Heart left ventricle (tissue), 16 donors: ENCODE measurements around the gene PSRC1. TPM values are rescaled to one million over a fixed set of nuclear protein-coding genes. Genes with fewer than 3 reads are reported as not detected.
A peak's percentile ranks its signal among the peaks of the same experiment; 100 is the strongest.

Source experiments
- ATAC-seq, 4 donors: fragments of 200-7000 bp; cut with Tn5 transposase; one replicate each; pipeline ENCODE4 v1.9.1; 2020 to 2022; ENCODE audit warnings: moderate library complexity in 4 of 4, mild to moderate bottlenecking in 3 of 4, moderate number of reproducible peaks in 1 of 4
- DNase-seq, 5 donors: peaks; one replicate each; pipeline ENCODE4 v3.0.0-alpha.2; 2020
- H3K27ac ChIP-seq, 12 donors: fragments of 200-600 bp; sonication (generic) in 4 of 12; one replicate each; pipeline versions ENCODE4 v1.5.0 to v1.8.0; 2016 to 2022; ENCODE audit warnings: mild to moderate bottlenecking in 2 of 12
- H3K27me3 ChIP-seq, 9 donors: fragments of 200-600 bp; sonication (generic) in 2 of 9; one replicate each; pipeline versions ENCODE4 v1.5.1 to v1.8.0; 2016 to 2022; ENCODE audit warnings: mild to moderate bottlenecking in 3 of 9
- H3K36me3 ChIP-seq, 9 donors: fragments of 200-600 bp; sonication (generic) in 2 of 9; one replicate each; pipeline versions ENCODE4 v1.5.0 to v1.8.0; 2018 to 2022; ENCODE audit warnings: mild to moderate bottlenecking in 2 of 9
- H3K4me1 ChIP-seq, 12 donors: fragments of 200-600 bp; sonication (generic) in 4 of 12; one replicate each; pipeline versions ENCODE4 v1.5.0 to v1.8.0; 2016 to 2022; ENCODE audit warnings: mild to moderate bottlenecking in 3 of 12
- H3K4me3 ChIP-seq, 12 donors: fragments of 200-600 bp; sonication (generic) in 4 of 12; one replicate each; pipeline versions ENCODE4 v1.5.0 to v1.8.0; 2017 to 2022; ENCODE audit warnings: mild to moderate bottlenecking in 9 of 12, moderate library complexity in 4 of 12
- H3K9me3 ChIP-seq, 12 donors: fragments of 200-600 bp; sonication (generic) in 4 of 12; one replicate each; pipeline versions ENCODE4 v1.5.0 to v1.8.0; 2016 to 2022; ENCODE audit warnings: mild to moderate bottlenecking in 1 of 12
- POLR2A ChIP-seq, 2 donors: fragments of 450-650 bp; IDR thresholded peaks; one replicate each; pipeline ENCODE4 v1.6.1; 2017; ENCODE audit warnings: antibody characterized with exemption in 2 of 2, mild to moderate bottlenecking in 2 of 2, moderate library complexity in 2 of 2
- WGBS, 4 donors: extraction: QIAGEN DNeasy Blood & Tissue Kit in 2 of 4; methylation state at CpG; one replicate each; pipeline versions ENCODE4 v1.1.5 to v1.1.7; 2013 to 2018; 5-methylcytosine and 5-hydroxymethylcytosine counted together
- intact Hi-C, 10 donors: fragments of 100-400 bp; cut with DNase I; formaldehyde crosslinking; loops; one replicate each; pipeline versions ENCODE4 v1.11.1 to v1.14.2; 2022
- polyA plus RNA-seq, 2 donors: library from polyadenylated mRNA; stranded (reverse); fragments of 200-250 nt; gene quantifications; one replicate each; pipeline ENCODE4 v1.2.3, GENCODE V29; 2013
- total RNA-seq, 9 donors: library from RNA; depleted of rRNA in 2 of 9; stranded (reverse); fragments of >200 nt in 2 of 9; fragmentation: NEBNext Ultra II Directional in 3 of 9; extraction: Animal tissue kit (Norgen Biotek cat#: 25700) in 3 of 9; gene quantifications; one replicate each; pipeline versions ENCODE4 v1.1.0 to v1.2.4, GENCODE V29; 2016 to 2023
- TF ChIP-seq, protein P1 (sequence below), 12 donors: fragments of 200-600 bp; sonication (generic) in 4 of 12; IDR thresholded peaks; one replicate each; pipeline versions ENCODE4 v1.5.0 to v1.8.0; 2018 to 2022; ENCODE audit warnings: antibody characterized with exemption in 12 of 12, mild to moderate bottlenecking in 5 of 12
- donor health status: ischemic (EF 13 %, LVEDD 7.1; RV severe dilation, severe dysfunction).
- donor health status: healthy with polysubstance abuse.
- donor health status: DM: no; HTN: yes; CAD: no.
- donor health status: DM: no; HTN: no; CAD: no.
- donor health status: ischemic (EF 25% LVEDD 6.9; RV normal size, moderate dysfunction).
- donor health status: ischemic (EF 25% LVEDD 5.7; RV mildly dilated, moderate dysfunction).
- donor health status: healthy.
- donor health status: DM: yes; HTN: yes; CAD: no.
- donor health status: ischemic (EF 35%, LVEDD 5.7; RV mildly dilated, moderate dysfunction).
- donor health status: nonischemic (EF 11% LVEDD 7.7; RV severe dilation, severe dysfunction).
- donor health status: DM: yes; HTN: yes; CAD: no.
- donor health status: PGD.
- donor health status: ischemic (EF 29% LVEDD 5.4; RV normal size, mild dysfunction).
- donor health status: nonischemic (EF 23%, LVEDD 6.1; RV moderate dilation, normal function).

Gene PSRC1
- total and polyA plus RNA-seq, 11 donors, result 0.23 to 3.6 (median 0.85) TPM; not detected in 1

DNA sequence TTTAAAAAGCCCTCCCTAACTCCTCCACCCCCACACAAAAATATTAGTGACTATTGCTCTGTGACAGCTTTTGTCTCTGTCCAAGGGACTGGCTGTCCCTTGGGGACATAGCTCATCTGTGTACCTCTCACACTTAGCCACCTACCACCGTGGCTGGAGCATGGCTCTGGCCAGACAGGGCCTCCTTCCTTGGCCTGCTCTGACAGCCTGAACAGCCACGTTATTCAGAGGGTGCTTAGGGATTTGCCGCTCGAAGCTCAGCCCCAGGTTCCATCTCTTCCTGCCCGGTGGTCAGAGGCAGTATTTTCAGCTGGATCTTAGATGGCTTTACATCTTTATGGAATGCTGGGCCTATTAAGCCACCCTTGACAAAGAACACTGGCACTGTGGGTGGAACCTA, 39.7 kb downstream of the PSRC1 start:
- intact Hi-C loops, result no loop called here
- Histone ChIP-seq H3K27me3 (peaks cover 0 to 3% (median 0%) of the 10 kb centered on the region in 9 donors), H3K36me3 (peaks cover 0 to 17% (median 10%) of the 10 kb centered on the region in 9 donors), H3K4me1 (peaks cover 0 to 27% (median 21%) of the 10 kb centered on the region in 12 donors), H3K9me3 (no peaks in the 10 kb centered on the region), H3K27ac (no peak overlapping the region), H3K4me3 (no peak overlapping the region)
- DNase-seq, result no peak
- TF ChIP-seq POLR2A (IDR thresholded peaks at IDR 0.05), result no peak
- TF ChIP-seq, protein P1, sequence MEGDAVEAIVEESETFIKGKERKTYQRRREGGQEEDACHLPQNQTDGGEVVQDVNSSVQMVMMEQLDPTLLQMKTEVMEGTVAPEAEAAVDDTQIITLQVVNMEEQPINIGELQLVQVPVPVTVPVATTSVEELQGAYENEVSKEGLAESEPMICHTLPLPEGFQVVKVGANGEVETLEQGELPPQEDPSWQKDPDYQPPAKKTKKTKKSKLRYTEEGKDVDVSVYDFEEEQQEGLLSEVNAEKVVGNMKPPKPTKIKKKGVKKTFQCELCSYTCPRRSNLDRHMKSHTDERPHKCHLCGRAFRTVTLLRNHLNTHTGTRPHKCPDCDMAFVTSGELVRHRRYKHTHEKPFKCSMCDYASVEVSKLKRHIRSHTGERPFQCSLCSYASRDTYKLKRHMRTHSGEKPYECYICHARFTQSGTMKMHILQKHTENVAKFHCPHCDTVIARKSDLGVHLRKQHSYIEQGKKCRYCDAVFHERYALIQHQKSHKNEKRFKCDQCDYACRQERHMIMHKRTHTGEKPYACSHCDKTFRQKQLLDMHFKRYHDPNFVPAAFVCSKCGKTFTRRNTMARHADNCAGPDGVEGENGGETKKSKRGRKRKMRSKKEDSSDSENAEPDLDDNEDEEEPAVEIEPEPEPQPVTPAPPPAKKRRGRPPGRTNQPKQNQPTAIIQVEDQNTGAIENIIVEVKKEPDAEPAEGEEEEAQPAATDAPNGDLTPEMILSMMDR (IDR thresholded peaks at IDR 0.05), result no peak
- ATAC-seq, result no peak
- WGBS, 4 donors, result 63 to 79% (median 69%) methylated on average over 4 to 5 of the region's 5 CpGs

DNA sequence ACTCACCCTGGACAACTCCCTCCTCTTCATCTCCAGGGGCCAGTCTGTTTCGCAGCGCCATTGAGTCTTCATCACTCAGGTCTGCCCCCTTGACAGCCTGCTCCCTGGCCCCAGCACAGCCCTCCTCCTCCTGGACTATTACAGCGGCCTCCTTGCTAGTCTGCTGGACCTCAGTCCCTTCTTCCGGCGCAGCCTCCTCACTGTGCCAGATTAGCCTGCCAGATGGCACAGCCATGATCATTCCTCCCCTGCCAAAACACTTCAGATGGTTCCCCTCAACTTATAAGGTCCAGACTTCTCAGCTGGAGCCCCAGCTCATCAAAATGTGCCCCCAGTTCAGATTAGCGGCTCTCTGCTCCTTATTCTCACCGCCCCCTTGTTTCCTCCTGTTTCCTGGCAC, 40.6 kb downstream of the PSRC1 start:
- intact Hi-C loops, result no loop called here
- Histone ChIP-seq H3K9me3 (no peaks in the 10 kb centered on the region), H3K4me3 (no peak overlapping the region), H3K27me3 (peaks cover 0 to 3% (median 0%) of the 10 kb centered on the region in 9 donors), H3K27ac (no peak overlapping the region), H3K4me1 (peaks cover 0 to 27% (median 21%) of the 10 kb centered on the region in 12 donors), H3K36me3 (peaks cover 0 to 25% (median 19%) of the 10 kb centered on the region in 9 donors)
- TF ChIP-seq, protein P1 (IDR thresholded peaks at IDR 0.05), result no peak
- TF ChIP-seq POLR2A (IDR thresholded peaks at IDR 0.05), result no peak
- WGBS, 4 donors, result 47 to 61% (median 55%) methylated on average over 7 of the region's 7 CpGs
- DNase-seq (peak in 1 of 5 donors; percentile 46), ATAC-seq (peak in 2 of 4 donors; percentile 2 to 8)

DNA sequence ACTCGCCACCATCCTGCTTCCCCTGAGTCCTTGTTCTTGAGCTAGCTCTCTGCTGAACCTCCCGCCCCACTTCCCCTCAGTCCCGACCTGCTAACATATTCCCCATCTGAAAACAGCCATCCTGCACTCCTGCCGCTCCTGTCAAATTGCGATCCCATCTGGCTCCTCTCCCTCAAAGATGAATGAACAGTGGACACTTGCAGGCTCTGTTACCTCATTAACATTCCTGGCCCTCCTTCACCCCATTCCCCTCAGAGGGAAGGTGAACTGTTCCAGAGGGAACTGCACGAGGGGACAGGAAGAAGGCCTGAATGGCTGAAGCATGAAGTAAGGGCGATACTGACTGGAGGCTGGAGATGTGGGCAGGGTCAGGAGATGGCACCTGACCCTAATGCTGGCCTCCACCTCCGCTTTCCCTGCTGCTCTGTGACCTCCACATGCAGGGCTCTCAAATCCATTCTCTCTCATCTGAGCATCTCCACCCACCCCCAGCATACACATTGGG, 41.1 kb downstream of the PSRC1 start:
- peaks cover 0 to 27% (median 21%) of the 10 kb centered on the region in 12 donors for H3K4me1 ChIP-seq
- no peak overlapping the region for H3K4me3 ChIP-seq
- H3K27ac ChIP-seq, result no peak overlapping the region
- intact Hi-C loops, result no loop called here
- H3K36me3 ChIP-seq, result peaks cover 0 to 30% (median 24%) of the 10 kb centered on the region in 9 donors
- no peaks in the 10 kb centered on the region for H3K9me3 ChIP-seq
- 22 to 28% (median 24%) methylated on average over 8 of the region's 8 CpGs for WGBS, 4 donors
- TF ChIP-seq POLR2A (IDR thresholded peaks at IDR 0.05), result no peak
- TF ChIP-seq, protein P1 (IDR thresholded peaks at IDR 0.05), result no peak
- peaks cover 0 to 3% (median 0%) of the 10 kb centered on the region in 9 donors for H3K27me3 ChIP-seq
- ATAC-seq (peak in 1 of 4 donors; percentile 1), DNase-seq (no peak)

DNA sequence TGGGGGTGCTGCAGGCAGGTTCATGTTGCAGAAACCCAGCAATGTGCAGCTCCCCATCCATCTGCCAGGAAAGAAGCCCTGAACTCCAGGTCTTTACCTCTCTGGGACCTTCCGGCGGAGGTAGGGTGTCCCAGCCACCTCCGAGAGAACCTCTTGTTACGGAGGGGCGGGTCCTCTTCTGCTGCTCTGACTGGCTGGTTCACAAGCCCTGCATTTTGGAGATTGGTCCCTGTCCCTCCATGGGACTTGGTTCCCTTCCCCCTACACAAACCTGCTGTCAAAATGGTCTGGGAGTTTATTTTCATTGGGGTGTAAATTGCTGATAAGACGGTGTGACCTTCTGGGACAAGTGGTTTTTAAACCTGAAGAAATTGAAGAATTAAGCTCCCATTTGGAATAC, 41.6 kb downstream of the PSRC1 start:
- Histone ChIP-seq H3K4me3 (no peak overlapping the region), H3K9me3 (no peaks in the 10 kb centered on the region), H3K27ac (peak overlapping the region in 1 of 12 donors; percentile 68), H3K27me3 (peaks cover 0 to 3% (median 0%) of the 10 kb centered on the region in 9 donors), H3K4me1 (peaks cover 0 to 27% (median 21%) of the 10 kb centered on the region in 12 donors), H3K36me3 (peaks cover 0 to 35% (median 29%) of the 10 kb centered on the region in 9 donors)
- DNase-seq (no peak), ATAC-seq (peak in 1 of 4 donors; percentile 6)
- WGBS, 4 donors, result 38 to 58% (median 42%) methylated on average over 6 of the region's 6 CpGs
- TF ChIP-seq POLR2A (IDR thresholded peaks at IDR 0.05), result no peak
- TF ChIP-seq, protein P1 (IDR thresholded peaks at IDR 0.05), result no peak
- intact Hi-C loops, result no loop called here
